Fibroblast of skin of abdomen (primary cell): ENCODE measurements around the gene ACY1.

Experiments
- DNase-seq: peaks from one replicate; pipeline ENCODE4 v3.0.0-alpha.2; 2013

ACY1 gene

DNA sequence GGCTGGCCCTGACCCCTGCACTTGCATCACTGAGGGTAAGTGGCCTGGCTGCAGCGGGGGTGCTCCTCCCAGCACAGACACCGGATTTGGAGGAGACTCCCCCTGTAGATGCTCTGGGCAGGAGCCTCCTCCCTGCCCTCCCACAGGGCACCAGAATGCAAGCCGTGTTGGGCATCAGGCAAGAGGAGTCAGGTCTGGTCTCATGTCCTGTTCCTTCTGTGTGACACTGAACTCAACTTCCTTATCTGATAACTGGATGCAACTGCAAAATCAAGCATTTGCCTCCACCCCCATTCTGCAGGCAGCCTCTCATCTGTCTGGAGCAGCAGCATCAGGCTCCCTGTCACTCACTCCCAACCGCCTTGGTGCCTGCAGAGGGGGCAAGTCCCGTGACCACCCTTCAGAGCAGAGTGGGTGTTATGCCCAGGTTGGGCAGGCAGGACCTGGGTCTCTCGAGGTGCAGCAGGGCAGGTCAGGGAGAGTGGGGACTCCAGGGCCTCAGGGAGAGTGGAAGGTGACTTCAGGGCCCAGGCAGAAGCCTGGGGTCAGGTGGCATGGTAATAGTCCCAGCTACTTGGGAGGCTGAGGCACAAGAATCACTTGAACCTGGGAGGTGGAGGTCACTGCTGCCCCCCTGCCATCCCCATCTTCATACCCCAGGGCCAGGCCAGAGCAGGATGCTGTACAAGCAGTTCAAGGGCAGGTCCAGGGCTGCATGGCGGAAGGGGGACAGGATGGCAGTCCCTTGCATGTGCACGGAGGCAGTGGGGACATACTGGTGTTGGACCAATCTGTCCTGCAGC, 22.9 kb downstream of the ACY1 start:
- DNase-seq = no peak

GRCh38 chr3:52006820-52007133, 23.4 kb downstream of the ACY1 start:
- DNase-seq = no peak

DNA sequence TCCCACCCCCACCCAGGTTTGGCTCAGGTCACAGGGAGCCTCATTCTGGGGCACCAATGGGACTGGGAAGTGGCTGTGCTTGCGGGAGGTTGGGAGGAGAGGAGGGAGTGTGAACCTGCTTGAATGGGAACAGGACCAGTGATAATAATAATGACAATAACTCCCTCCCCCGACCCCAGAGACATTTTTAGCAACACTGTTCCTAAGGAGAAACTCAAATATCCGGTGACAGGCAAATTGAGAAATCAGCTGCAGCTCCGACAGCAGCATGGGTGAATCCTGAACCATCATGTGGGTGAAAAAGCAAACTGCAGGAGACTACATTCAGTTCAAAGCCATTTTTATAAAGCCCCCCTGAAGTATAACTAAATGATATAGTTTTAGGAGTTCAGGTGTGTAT, 24.0 kb downstream of the ACY1 start:
- no peak for DNase-seq

DNA sequence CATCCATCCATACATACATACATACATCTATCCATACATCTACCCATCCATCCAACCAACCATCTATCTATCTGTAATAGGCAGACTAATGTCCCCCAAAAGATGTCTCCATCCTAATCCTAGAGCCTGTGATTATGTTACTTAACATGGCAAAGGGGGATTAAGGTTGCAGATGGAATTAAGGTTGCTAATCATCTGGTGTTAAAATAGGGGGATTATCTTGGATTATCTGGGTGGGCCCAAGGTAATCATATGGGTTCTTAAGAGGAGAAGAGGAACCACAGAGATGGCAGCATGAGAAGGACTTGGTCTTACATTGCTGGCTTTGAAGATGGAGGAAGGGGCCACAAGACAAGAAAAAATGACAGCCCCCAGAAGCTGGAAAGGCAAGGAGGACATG, 27.1 kb downstream of the ACY1 start:
- no peak for DNase-seq

DNA sequence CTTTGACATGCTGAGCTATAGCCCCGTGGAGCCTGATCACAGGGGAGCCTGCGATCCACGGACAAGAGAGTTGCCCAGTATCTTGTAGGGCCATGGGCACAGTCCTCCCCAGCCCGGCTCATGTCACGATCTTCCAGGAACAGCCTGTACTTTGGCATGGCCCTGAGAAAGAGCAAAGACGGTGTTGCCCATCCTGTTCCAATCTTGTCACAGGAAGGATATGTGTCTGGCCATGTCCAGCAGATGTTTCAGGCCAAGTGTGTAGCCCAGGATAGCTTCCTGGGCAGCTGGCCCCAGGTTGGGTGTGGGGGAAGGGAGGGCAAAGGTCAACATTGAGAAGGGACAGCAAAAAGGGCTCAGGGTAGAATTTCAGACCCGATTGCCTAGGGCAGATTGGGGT, 29.4 kb downstream of the ACY1 start:
- DNase-seq = no peak

DNA sequence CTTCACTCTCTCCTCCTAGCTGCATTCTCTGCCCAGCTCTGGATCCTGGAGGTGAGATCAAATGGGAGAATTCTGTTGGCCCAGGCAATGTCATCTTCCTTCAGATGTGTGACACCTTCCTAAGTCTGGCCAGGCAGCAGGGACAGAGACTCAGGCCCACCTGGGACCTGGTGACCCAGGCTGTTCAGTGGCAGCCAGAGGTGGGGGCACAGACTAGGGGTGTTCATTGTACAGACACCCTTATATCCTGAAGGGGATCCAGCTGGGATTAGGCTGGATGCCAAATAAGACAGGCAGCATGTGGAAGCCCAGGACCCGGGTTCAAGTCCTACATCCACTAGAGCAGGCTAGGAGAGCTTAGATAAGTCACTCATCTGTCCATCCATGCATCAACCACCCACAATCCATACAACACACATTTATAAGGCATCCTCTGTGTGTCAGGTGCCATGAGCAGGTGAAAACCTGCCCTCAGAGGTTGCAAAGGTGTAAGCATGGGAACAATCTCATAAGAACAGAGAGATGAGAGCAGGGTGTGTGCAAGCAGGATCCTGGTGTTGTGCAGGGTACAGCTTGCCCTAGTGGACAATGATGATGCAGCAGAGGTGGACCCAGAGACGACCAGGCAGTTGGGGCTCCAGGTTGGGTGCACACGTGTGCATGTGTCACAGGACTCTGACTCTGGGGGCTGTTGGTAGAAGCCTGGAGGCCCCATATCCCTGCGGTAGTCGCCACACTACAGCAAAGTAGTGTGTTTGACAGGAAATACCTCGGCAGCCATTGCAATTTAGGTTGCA, 30.7 kb downstream of the ACY1 start:
- no peak for DNase-seq

DNA sequence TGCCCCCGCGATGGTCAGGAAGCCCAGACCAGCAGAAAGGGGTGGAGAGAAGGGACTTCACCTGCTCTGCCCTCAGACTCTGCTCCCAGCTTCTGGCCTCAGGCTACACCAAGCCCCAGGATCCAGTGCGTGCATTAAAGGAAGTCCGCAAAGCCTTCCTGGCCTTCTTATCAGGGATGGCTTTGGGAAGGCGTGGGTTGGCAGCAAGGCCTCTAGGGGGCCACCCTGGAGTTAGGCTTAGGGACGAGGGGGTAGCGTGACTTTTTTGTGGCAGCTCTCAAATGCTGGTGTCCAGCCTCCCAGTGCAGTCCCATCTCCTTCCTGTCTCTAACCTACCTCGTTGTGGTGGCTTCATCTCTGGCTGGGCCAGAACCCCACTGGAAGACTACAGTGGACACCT, 31.3 kb downstream of the ACY1 start:
- no peak for DNase-seq

DNA sequence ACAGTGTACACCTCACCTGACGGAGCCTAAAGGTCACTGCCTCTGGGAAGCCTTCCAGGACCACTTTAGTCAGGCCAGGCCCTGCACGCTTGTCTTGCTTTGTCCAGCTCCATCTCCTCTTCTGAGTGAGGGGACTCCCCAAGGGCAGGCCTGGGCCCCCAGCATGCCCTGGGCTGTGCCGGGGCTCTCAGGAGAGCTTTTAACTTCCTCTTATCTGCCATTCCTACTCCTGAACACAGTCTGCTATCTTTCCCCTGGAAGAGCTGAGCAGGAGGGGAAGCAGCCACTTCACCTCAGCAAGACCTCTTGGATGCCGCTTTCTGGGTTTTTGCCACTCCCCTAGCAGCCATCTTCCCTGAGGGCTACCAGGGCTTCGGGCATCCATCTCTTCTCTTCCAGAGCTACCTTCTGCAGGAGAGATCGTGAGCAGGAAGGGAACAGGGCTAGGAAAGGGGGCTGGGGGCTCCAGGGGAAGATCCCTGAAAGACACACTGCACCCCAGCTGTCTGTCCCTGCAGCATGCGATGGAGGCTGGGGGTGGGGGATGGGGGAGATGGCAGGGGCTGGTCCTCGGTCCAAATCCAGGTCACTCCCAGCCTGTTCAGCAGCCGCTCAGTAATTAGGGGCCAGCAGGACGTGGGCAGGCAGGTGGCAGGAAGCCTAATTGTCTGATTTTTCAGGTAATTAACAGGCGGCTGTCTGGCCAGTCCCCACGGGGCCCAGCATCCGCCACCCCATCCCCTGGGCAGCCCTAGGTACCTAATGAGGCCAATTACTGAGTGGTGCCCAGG, 32.3 kb downstream of the ACY1 start:
- DNase-seq = no peak

DNA sequence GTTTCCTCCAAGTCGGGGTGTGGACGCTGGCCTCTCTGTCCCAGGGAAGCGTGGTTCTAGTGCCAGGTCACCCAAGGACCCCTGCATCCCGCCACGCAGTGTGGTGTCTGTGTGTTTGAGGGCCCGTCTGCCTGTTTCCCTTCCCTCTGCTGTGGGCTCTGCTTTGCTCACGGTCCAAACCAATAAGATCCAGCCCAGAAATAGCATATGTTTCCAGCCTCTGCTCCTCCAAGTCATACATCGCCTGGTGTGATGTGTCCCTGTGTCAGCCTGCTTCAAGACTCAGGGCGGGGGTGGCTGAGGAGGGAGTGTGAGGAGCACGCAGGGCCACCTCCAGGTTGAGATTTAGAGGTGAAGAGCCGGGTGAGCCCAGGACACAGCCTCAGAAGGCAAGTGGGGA, 34.3 kb downstream of the ACY1 start:
- no peak for DNase-seq

- DNase-seq = no peak
These were observed 35.1 kb downstream of the ACY1 start for GRCh38 chr3:52018319-52019000.

GRCh38 chr3:52019352-52020080, 36.2 kb downstream of the ACY1 start:
- DNase-seq = no peak

- DNase-seq = no peak
These were observed 37.5 kb downstream of the ACY1 start for GRCh38 chr3:52020796-52021195.

DNA sequence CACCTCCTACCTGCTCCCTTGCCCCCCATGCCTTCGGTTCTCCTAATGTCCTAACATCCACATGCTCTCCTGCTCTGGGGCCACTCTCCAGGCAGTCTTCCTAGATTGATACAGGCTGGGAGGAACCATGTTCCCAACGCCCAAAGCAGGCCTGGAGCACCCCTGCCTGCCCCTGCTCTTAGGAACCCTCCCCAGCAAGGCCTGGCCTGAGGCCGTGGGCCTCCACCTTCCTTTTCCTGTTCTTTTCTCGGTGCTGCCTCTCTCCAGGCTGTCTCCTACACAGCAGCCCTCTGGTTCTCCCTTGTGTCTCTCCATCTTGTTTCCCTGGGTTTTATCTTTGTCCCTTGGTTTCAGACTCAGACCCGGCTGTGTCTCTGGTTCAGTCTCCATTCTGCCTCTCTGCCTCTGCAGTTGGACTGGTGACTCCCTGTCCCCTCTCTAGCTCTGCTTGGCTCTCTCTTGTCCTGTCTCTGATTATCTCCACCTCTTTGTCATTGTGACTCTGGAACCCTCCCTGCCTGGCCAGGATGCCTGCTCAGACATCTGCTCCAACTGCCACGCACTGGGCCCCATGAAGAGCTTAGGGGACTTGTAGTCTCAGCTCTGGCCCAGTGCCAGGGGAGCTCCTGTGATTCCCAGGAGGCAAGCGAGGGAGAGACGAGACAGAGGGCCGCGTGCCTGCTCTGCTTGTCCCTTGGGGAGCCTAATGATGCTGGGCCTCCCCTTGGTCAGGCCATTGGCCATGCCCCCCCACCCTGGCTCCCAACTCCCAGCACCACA, 38.3 kb downstream of the ACY1 start:
- DNase-seq = no peak

- DNase-seq = no peak
These were observed 39.2 kb downstream of the ACY1 start for GRCh38 chr3:52022323-52023100.

DNA sequence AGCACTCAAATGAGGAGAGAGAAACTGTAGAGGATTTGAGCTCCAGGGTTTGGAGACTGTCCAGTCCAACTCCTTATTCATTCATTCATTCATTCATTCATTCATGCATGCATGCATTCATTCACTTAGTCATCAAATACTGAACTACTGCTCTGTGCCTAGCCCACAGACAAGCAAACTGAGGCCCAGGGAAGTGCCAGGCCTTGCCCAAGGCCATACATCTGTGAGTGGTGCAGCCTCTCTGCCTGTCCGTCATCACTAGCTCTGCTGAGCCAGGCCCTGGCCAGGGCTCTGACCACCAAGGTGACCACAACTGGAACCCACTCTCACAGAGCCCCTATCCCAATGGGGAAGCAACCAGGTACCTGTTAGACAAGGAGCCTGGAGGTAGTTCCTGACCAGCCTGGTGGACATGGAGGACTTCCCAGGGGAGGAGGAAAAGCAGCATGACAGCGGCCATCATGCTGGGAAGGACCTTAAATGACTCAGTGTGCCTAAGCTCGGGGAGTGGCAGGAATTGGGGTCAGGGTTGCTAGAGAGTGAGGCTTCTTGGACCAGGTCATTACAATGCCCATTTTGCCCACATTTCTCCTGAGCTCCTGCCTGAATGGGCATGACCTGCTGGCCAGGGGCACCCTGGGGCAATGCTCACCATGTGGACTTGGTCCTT, 39.9 kb downstream of the ACY1 start:
- no peak for DNase-seq

DNA sequence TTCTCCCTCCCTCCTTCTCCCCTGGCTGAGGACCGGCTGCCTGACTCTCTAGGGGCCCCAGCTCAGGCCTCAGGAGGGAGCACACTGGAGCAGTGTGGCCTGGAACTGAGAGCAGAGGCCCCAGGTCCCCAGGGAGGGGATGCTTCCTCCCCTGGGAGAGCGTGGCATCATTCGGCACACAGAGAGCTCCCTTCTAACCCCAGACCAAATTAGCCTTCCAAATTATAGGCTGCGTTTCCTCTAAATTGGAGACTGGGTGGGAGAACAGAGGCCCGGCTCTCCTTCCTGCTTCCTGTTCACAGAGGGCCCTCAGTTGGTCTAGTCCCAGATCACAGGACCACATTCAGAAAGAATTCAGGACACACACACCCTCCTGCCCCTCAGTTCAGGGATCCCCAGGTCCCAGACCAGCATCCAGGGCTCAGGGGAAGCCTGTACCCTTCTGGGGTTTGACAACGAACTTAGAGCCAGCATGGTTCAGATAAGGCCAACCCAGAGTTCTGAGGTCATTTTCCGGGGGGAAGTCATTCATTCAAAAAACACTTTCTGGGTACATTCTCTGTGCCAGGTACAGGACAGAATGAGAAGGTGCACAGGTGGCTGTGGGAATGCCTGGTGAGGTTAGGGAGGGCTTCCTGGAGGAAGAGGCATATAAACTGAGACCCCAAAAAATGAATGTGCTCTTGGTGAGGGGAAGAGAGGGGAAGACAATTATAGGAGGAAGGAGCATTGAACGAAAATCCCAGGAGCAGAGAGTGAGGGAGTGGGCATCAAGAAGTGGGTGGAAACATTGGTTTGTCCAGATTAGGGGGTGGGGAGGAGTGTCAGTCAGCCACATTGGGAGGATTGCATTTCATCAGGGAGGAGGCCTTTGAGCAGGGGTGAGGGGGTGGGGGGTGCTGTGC, 40.8 kb downstream of the ACY1 start:
- no peak for DNase-seq

GRCh38 chr3:52024765-52025452, 41.6 kb downstream of the ACY1 start:
- DNase-seq = no peak

GRCh38 chr3:52025453-52025852, 42.1 kb downstream of the ACY1 start:
- DNase-seq = no peak
